HG02610 (cell line): ENCODE data around the gene LTBP4.

ENCODE experiments used
- ATAC-seq: cut with Tn5 transposase; IDR thresholded peaks from one replicate; pipeline ENCODE4 v1.9.1; 2021; ENCODE audit warnings: mild to moderate bottlenecking, moderate library complexity; ENCODE audit not compliant: unreplicated experiment

The LTBP4 gene

GRCh38 chr19:40609561-40610395 is 8.6 kb downstream of the LTBP4 start:
- peak; percentile 33 for ATAC-seq

GRCh38 chr19:40610396-40611064 is 9.4 kb downstream of the LTBP4 start:
- ATAC-seq, result no peak

GRCh38 chr19:40611096-40611495 is 9.9 kb downstream of the LTBP4 start:
- no peak for ATAC-seq

- no peak for ATAC-seq
Observed at GRCh38 chr19:40611900-40612698, 10.9 kb downstream of the LTBP4 start.

- ATAC-seq, result no peak
Observed at GRCh38 chr19:40612831-40613689, 11.9 kb downstream of the LTBP4 start.

GRCh38 chr19:40613690-40614621 is 12.8 kb downstream of the LTBP4 start:
- peak; percentile 51 for ATAC-seq

- ATAC-seq, result no peak
Observed at GRCh38 chr19:40614622-40615411, 13.6 kb downstream of the LTBP4 start.

GRCh38 chr19:40616178-40616577 is 15.0 kb downstream of the LTBP4 start:
- no peak for ATAC-seq

GRCh38 chr19:40616941-40617340 is 15.8 kb downstream of the LTBP4 start:
- ATAC-seq, result no peak

- no peak for ATAC-seq
Observed at GRCh38 chr19:40617961-40618360, 16.8 kb downstream of the LTBP4 start.

GRCh38 chr19:40619333-40620160 is 18.4 kb downstream of the LTBP4 start:
- no peak for ATAC-seq

- ATAC-seq, result no peak
Observed at GRCh38 chr19:40620161-40620485, 19.0 kb downstream of the LTBP4 start.

GRCh38 chr19:40621283-40621682 is 20.1 kb downstream of the LTBP4 start:
- ATAC-seq, result no peak

- ATAC-seq, result no peak
Observed at GRCh38 chr19:40621966-40622772, 21.0 kb downstream of the LTBP4 start.

- ATAC-seq, result no peak
Observed at GRCh38 chr19:40622773-40623075, 21.6 kb downstream of the LTBP4 start.

GRCh38 chr19:40623403-40624251 is 22.5 kb downstream of the LTBP4 start:
- no peak for ATAC-seq
